ENCODE results near the gene RPAP3. TPM values are rescaled to one million over a fixed set of nuclear protein-coding genes. Genes with fewer than 3 reads are reported as not detected.
A peak's percentile ranks its signal among the peaks of the same experiment; 100 is the strongest.

RPAP3 gene
- polyA plus RNA-seq (2012; ENCODE audit: low read depth, missing spikeins), result 16.6 TPM

DNA sequence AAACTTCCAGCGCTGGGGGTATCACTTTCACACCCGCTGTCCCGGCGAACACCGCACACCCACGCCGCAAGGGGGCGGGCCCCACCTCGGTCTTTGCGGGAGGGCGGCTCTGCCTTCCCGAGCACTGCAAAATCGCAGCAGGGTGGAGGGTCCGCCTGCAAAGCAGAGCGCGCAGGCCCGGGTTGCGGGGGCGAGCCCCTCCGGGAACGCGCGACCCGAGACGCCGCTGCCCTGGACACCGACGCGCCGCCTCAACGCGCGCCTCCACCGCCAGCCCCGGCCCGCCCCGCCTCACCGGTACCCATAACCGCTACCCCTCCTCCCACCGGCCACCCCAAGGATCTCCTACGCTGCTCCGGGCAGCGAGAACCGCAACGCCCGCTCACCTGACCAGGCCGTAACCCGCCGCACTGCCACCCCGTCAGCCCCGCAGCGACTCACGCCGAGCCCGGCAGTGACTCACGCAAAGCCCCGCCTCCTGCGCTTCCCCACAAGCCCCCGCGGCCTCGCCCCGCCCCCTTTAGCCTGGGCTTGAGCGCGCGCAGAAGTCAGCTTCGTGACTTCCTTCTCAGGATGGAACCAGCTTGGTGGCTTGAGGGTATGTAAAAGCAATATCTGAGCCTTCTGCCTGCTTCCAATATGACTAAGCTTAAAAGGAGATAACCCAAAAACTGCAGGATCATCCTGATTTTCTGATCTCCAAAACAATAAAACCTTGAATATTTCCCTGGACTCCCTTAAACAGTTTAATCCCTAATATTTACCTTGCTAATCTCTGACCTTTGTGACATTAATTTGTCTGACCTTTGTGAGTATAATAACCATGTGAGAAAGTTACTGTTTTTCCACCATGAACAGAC lies at the start of gene RPAP3:
RPAP3 (minus strand) TSS at position 465 of the 860 bp plus-strand sequence. CDS start 3,190 bp downstream, outside the sequence.
- peak; percentile 50 for TF ChIP-seq SPI1 (IDR thresholded peaks at IDR 0.05; ENCODE audit: low read depth, low read length)
- TF ChIP-seq TAF1 (IDR thresholded peaks at IDR 0.05; ENCODE audit: low read depth, low read length), result peak; percentile 69; the same call in 1 of the 2 replicates
- peak; percentile 85 for TF ChIP-seq POLR2AphosphoS5 (IDR thresholded peaks at IDR 0.05; ENCODE audit: low read depth, low read length)
- 0 out of 2 replicates have a peak, but pooled peaks have one; percentile 29 for TF ChIP-seq POU2F2 (IDR thresholded peaks at IDR 0.05; ENCODE audit: low read depth, low read length)
- no peak for TF ChIP-seq PAX5 (IDR thresholded peaks at IDR 0.05; ENCODE audit: insufficient read depth, low read length, severe bottlenecking)
- peak; percentile 83; the same call in 1 of the 2 replicates for TF ChIP-seq POLR2A (IDR thresholded peaks at IDR 0.05; ENCODE audit: low read depth, low read length)
- FAIRE-seq (peak; percentile 99), DNase-seq (ENCODE audit: insufficient read length, low spot score) (peak; percentile 78)

DNA sequence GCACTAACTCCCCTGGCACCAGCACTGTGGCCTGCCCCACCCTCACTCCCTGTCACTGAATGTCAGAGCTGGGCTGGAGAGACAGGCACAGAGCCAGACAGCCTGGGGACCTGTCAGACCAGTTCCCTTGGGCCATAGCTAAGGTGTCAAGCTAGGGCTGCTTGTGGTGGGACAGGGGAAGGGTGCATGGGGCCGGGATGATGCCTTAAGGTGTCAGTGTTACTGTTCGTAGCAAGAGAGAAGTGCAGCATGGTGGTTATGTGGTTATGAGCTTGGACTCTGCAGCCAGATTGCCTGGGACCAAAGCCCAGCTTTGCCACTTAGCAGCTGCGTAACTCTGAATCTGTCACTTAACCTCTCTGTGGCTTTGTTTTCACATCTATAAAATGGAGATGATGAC lies 49.1 kb upstream of the RPAP3 start:
- no peak for DNase-seq (ENCODE audit: insufficient read length, low spot score)
- peak; percentile 88 for FAIRE-seq
- TF ChIP-seq POLR2AphosphoS5 (IDR thresholded peaks at IDR 0.05; ENCODE audit: low read depth, low read length), result no peak
- TF ChIP-seq PAX5 (IDR thresholded peaks at IDR 0.05; ENCODE audit: insufficient read depth, low read length, severe bottlenecking), result no peak
- TF ChIP-seq POLR2A (IDR thresholded peaks at IDR 0.05; ENCODE audit: low read depth, low read length), result no peak
- TF ChIP-seq SPI1 (IDR thresholded peaks at IDR 0.05; ENCODE audit: low read depth, low read length), result no peak
- TF ChIP-seq TAF1 (IDR thresholded peaks at IDR 0.05; ENCODE audit: low read depth, low read length), result no peak
- no peak for TF ChIP-seq POU2F2 (IDR thresholded peaks at IDR 0.05; ENCODE audit: low read depth, low read length)

DNA sequence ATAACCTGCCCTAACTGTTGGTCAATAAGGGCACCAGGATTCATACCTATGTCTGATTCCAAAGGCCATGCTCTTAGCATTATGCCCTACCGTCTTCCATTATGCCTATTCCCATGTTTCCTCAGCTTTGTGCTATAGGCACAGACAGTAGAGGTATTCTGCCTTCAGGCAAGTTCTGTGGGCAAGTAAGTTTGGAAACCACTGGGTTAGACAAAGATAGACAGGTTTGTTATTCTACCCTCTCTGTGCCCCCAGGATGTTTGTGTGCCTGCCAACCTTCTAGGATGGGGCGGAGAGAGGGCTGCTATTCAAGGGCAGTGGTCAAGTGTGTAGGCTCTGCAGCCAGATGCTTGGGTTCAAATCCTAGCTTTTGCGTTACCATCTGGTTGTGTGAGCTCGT lies 48.3 kb upstream of the RPAP3 start:
- FAIRE-seq (no peak), DNase-seq (ENCODE audit: insufficient read length, low spot score) (no peak)
- TF ChIP-seq POU2F2 (IDR thresholded peaks at IDR 0.05; ENCODE audit: low read depth, low read length), result no peak
- TF ChIP-seq POLR2A (IDR thresholded peaks at IDR 0.05; ENCODE audit: low read depth, low read length), result no peak
- no peak for TF ChIP-seq TAF1 (IDR thresholded peaks at IDR 0.05; ENCODE audit: low read depth, low read length)

- TF ChIP-seq POU2F2 (IDR thresholded peaks at IDR 0.05; ENCODE audit: low read depth, low read length), result no peak
- TF ChIP-seq TAF1 (IDR thresholded peaks at IDR 0.05; ENCODE audit: low read depth, low read length), result no peak
- TF ChIP-seq POLR2A (IDR thresholded peaks at IDR 0.05; ENCODE audit: low read depth, low read length), result no peak
- no peak for TF ChIP-seq POLR2AphosphoS5 (IDR thresholded peaks at IDR 0.05; ENCODE audit: low read depth, low read length)
- no peak for TF ChIP-seq PAX5 (IDR thresholded peaks at IDR 0.05; ENCODE audit: insufficient read depth, low read length, severe bottlenecking)
- no peak for TF ChIP-seq SPI1 (IDR thresholded peaks at IDR 0.05; ENCODE audit: low read depth, low read length)
- DNase-seq (ENCODE audit: insufficient read length, low spot score) (no peak), FAIRE-seq (peak; percentile 63)
These were observed 47.5 kb upstream of the RPAP3 start for GRCh38 chr12:47753021-47754001.

- FAIRE-seq, result no peak
- no peak for TF ChIP-seq POLR2AphosphoS5 (IDR thresholded peaks at IDR 0.05; ENCODE audit: low read depth, low read length)
- TF ChIP-seq SPI1 (IDR thresholded peaks at IDR 0.05; ENCODE audit: low read depth, low read length), result no peak
- no peak for TF ChIP-seq POU2F2 (IDR thresholded peaks at IDR 0.05; ENCODE audit: low read depth, low read length)
- no peak for TF ChIP-seq PAX5 (IDR thresholded peaks at IDR 0.05; ENCODE audit: insufficient read depth, low read length, severe bottlenecking)
- TF ChIP-seq POLR2A (IDR thresholded peaks at IDR 0.05; ENCODE audit: low read depth, low read length), result no peak
- no peak for TF ChIP-seq TAF1 (IDR thresholded peaks at IDR 0.05; ENCODE audit: low read depth, low read length)
- no peak for DNase-seq (ENCODE audit: insufficient read length, low spot score)
These were observed 46.7 kb upstream of the RPAP3 start for GRCh38 chr12:47752552-47752951.

DNA sequence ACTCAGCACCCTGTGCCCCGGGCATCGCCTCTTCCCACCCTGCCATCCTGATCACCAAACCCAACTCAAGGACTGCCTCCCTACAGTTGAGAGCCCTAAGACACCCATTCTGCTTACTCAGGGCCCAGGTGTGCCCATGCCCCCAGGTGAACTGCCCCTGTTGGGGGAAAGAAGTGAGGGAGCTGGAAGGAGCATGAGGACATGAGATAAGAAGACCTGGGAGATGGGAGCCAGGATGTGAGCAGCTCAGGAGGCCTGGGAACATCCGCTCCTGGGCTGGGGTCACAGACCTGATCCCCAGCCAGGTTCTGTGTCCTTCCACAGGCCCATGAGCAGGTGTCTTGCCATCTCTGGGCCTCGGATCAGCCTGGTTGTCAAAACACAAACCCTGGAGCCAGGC lies 46.3 kb upstream of the RPAP3 start:
- FAIRE-seq, result no peak
- DNase-seq (ENCODE audit: insufficient read length, low spot score), result no peak
- TF ChIP-seq TAF1 (IDR thresholded peaks at IDR 0.05; ENCODE audit: low read depth, low read length), result no peak
- TF ChIP-seq POU2F2 (IDR thresholded peaks at IDR 0.05; ENCODE audit: low read depth, low read length), result no peak
- no peak for TF ChIP-seq POLR2A (IDR thresholded peaks at IDR 0.05; ENCODE audit: low read depth, low read length)
- no peak for TF ChIP-seq PAX5 (IDR thresholded peaks at IDR 0.05; ENCODE audit: insufficient read depth, low read length, severe bottlenecking)
- no peak for TF ChIP-seq POLR2AphosphoS5 (IDR thresholded peaks at IDR 0.05; ENCODE audit: low read depth, low read length)
- no peak for TF ChIP-seq SPI1 (IDR thresholded peaks at IDR 0.05; ENCODE audit: low read depth, low read length)

- no peak for FAIRE-seq
- DNase-seq (ENCODE audit: insufficient read length, low spot score), result no peak
- TF ChIP-seq SPI1 (IDR thresholded peaks at IDR 0.05; ENCODE audit: low read depth, low read length) (no peak), PAX5 (IDR thresholded peaks at IDR 0.05; ENCODE audit: insufficient read depth, low read length, severe bottlenecking) (no peak), POLR2A (IDR thresholded peaks at IDR 0.05; ENCODE audit: low read depth, low read length) (no peak), POLR2AphosphoS5 (IDR thresholded peaks at IDR 0.05; ENCODE audit: low read depth, low read length) (no peak), POU2F2 (IDR thresholded peaks at IDR 0.05; ENCODE audit: low read depth, low read length) (no peak), TAF1 (IDR thresholded peaks at IDR 0.05; ENCODE audit: low read depth, low read length) (no peak)
These were observed 45.7 kb upstream of the RPAP3 start for GRCh38 chr12:47751561-47751960.

DNA sequence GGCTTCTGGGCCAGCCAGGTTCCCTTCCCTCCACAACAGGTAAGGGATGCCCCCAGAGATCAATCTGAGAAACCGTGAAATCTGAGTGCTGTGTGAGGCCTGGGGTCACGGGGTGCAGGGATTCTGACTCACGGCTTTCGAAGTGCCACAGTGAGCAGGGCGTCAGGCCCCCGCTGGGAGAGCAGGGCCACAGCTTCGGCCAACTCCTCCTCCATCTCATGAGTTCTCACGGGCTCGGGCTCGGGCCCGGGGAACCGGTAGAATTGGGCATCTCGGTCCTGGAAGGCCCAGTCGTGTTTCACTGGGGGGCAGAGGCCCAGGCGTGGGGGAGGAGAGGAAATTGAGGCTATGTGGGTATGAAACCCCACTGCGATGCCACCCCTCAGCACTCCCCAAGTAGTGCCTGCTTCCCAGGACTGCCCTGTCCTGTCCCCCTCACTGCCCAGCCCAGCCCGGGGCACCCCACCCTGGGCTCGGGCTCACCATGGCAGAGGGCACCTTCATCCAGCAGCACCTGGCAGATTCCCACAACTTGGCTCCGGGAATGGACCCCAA lies 45.2 kb upstream of the RPAP3 start:
- no peak for DNase-seq (ENCODE audit: insufficient read length, low spot score)
- TF ChIP-seq SPI1 (IDR thresholded peaks at IDR 0.05; ENCODE audit: low read depth, low read length) (no peak), POU2F2 (IDR thresholded peaks at IDR 0.05; ENCODE audit: low read depth, low read length) (no peak), POLR2A (IDR thresholded peaks at IDR 0.05; ENCODE audit: low read depth, low read length) (no peak), PAX5 (IDR thresholded peaks at IDR 0.05; ENCODE audit: insufficient read depth, low read length, severe bottlenecking) (no peak), POLR2AphosphoS5 (IDR thresholded peaks at IDR 0.05; ENCODE audit: low read depth, low read length) (no peak), TAF1 (IDR thresholded peaks at IDR 0.05; ENCODE audit: low read depth, low read length) (no peak)
- no peak for FAIRE-seq
